Activated T-cell treated with anti-CD3 and anti-CD28 coated beads for 48 hours (primary cell): Measurements from ENCODE around the gene NFS1.

Experiments used
- DNase-seq: peaks from one replicate; pipeline ENCODE4 v3.0.0-alpha.2; 2020; ENCODE audit warnings: low read depth

Gene NFS1

DNA sequence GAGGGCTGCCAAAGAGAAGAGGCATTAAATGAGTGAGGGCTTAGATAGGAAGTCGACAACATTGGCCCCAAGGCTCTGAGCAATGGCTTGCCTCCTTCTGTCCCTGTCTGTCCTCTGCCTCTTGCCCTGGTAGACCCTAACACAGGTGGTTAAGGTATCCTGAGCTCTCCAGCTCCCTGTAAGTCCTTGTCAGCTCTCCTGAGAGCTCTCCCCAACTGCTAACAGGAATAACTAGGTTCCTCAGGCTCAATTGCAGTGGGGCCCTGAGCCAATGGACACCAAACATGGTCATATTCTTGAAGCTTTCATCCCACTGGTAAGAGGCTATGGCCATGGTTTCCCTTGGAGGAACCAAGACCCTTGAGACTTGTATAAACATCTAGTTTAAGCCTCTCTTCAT, 29.5 kb downstream of the NFS1 start:
- DNase-seq = no peak

DNA sequence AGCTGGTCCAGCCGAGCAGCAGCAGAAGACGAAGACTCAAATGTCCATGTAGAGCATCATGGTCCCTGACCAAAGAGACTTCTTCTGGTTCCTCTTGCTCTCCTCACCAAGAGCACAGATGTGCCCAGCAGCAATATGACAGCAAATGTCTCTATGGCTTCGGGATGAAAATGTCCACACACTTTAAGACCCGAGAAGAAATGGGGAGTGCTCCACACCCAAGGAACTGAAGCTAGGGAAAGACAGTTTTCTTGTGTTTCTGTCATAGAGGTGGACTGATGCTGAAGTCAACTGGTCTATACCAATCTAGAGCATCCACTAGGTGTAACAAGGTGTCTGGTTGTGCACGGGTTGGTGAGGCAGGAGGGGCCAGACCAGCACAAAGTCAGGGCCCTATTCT, 29.9 kb downstream of the NFS1 start:
- no peak for DNase-seq

DNA sequence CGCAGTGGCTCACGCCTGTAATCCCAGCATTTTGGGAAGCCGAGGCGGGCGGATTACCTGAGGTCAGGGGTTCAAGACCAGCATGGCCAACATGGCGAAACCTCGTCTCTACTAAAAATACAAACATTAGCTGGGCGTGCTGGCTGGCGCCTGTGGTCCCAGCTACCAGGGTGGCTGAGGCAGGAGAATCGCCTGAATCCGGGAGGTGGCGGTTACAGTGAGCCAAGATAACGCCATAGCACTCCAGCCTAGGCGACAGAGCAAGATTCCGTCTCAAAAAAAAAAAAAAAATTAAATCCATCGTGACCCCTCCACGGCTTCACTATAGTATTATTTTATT, 33.2 kb downstream of the NFS1 start:
- no peak for DNase-seq

DNA sequence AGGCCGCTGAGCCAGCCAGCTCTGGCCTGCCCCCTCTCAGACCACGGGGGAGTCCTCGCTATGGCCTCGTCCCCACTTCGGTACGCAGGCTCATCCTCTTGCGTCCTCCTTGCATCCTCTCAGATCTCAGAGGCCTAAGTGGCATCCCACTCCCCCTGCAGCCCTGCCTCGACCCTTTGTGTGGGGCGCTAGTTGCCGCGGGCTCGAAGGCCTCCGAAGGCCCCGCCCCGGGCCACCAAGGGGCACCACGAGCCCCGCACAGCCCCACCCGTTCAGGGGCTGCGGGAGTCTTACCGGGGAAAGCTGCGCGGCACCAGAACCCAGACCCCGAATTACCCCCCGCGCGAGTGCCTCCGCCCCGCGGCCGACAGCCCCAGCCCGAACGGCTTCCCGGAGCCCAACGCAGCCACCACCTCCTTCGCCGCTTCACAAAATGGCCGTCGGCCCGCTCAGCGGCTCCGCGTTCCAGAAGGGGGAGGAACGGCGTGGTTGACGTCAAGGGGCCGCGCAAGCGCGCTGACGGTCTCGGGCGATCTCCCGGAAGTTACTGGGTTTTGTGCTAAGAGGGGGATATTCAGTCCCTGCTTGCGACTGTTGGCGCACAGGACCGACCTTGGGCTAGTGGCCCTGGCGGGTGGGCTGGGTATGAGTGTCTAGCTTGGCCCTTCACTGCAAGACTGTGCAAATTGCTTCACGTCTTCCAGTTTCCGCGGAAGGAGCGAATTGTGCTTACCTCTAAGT, 34.5 kb downstream of the NFS1 start, which contains the start of the genes CPNE1 and RBM12:
Gene CPNE1, minus strand, starts transcription at position 435 of the 741 bp plus-strand sequence. CDS start 31,977 bp downstream, outside the sequence.
Gene RBM12, minus strand, starts transcription at position 435 of the 741 bp plus-strand sequence. CDS start 9,578 bp downstream, outside the sequence.
- DNase-seq = peak; percentile 90

DNA sequence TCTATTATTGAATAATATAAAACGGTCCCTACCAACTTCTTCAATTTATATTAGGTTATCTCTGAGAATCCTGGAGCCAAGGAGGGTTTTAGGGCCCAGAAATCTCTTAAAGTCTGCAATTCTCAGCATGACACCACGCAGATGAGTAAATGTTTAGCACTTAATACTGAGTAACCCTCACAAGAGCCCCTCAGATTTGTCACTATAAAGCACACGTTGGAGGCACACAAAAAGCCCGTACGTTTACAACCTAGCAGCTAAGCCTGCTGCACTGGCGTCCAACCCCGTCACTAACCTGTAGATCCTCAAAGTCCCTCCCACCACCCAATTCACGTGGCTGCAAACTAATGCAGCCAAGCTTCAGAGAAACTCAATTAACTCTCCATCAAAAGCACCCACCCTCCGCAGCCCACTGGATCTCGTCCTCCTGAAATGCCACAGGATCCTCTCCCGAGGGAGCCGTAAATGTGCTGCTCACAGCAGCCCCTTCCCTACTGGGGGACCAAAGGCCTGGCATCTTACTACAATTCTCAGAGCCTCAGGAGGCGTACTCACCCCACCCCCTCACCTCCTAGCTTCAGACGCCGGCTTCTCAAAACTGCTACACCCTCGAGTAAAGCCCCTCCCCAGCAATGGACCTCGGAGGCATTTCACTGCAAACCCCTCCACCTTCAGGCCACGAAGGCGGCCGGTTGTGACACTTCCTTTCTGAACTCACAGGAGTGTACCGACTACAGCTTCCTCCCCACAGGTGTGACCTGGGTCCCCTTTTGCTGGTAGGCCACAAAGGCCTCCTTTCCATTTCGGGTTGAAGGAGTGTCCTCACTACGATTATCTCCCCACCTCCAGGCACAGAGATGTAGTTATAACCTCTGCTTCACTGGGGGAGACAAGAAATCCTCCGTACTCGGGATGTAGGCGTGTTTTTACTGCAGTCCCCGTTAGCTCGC, 35.4 kb downstream of the NFS1 start:
- peak; percentile 41 for DNase-seq

DNA sequence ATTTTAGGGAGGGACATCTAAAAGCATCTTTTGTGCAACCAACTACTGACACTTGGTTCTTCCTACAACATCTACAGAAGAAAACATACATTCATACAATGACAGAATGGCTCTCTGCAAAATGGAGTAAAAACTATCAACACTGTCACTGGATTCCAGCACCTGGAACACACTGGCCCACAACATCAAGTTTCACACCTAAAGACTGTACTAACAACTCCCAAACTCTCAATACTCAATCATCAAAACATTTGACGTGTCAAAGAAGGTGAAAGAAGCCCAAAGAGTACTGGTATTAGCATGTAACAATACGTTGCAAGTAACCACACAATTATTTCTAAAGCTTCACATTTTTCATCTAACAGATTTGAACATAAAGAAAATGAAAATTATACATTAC, 36.6 kb downstream of the NFS1 start:
- no peak for DNase-seq

- DNase-seq = no peak
Measured at GRCh38 chr20:35661908-35662307, 37.2 kb downstream of the NFS1 start.

DNA sequence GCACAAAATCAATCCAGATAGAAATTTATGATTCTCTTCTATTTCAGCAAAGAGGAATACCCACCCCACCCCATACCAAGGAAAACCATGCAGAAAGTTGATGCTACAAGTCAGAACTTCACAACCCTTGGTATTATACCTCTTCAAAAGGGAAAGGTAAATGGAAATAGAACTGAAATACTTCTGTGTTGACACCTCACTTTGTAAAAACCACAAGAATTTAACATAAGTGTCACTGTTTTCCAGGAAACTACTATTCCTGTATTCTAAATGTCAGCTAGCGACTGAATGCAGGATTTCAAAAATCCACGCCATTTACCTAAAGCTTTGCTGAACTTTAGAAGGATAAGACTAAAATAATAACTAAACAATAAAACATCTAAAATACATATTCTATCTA, 38.1 kb downstream of the NFS1 start:
- DNase-seq = no peak

GRCh38 chr20:35660122-35660937, 38.8 kb downstream of the NFS1 start:
- DNase-seq = peak; percentile 25

- no peak for DNase-seq
Measured at GRCh38 chr20:35657271-35657670, 41.9 kb downstream of the NFS1 start.

DNA sequence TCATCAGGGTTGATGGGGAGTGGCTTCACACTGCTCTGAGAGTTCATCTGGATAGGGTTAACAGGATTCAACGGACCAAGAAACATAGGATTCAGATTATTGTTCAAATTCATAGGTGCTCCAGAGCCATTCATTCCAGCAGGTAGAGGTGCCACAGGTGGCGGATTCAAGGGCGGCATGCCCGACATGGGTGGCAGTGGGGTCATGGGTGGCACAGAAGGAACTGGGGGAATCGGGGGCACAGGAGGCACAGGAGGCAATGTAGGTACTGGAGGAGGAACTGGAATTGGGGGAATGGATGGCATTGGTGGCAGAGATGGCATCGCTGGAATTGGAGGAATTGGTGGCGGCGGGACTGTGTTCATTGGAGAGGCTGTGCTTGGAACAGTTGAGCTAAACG, 44.7 kb downstream of the NFS1 start:
- no peak for DNase-seq

DNA sequence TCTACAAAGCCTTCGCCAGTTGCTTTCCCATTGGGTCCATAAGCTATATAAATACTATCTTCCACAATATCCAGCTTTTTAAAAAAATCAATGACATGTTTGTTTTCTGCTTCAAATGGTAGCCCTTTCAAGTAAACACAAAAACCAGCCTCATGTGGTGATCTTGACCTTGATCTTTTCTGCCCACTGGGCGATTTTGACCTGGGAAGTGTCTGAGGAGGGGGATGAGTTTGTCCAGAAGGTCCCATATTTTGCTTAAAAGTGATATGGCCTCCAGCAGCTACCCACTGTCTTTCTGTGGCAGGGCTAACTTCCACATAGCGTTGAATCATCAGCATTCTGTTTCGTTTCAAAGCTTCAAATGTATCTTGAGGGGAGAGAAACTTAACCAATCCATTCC, 45.3 kb downstream of the NFS1 start:
- DNase-seq = no peak

DNA sequence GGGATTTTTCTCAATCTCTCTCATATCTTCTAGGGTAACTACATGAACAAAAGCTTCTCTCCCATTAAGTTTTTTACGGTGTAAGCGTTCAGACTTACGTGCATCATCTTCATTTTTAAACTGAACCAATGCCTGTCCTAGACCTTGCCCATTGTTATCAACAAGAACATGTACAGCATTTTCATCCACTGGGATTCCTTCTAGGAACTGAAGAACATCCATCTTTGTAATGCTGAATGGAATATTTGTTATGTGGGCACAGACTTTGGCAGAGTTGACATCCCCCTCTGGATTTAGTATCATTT, 45.8 kb downstream of the NFS1 start:
- no peak for DNase-seq

DNA sequence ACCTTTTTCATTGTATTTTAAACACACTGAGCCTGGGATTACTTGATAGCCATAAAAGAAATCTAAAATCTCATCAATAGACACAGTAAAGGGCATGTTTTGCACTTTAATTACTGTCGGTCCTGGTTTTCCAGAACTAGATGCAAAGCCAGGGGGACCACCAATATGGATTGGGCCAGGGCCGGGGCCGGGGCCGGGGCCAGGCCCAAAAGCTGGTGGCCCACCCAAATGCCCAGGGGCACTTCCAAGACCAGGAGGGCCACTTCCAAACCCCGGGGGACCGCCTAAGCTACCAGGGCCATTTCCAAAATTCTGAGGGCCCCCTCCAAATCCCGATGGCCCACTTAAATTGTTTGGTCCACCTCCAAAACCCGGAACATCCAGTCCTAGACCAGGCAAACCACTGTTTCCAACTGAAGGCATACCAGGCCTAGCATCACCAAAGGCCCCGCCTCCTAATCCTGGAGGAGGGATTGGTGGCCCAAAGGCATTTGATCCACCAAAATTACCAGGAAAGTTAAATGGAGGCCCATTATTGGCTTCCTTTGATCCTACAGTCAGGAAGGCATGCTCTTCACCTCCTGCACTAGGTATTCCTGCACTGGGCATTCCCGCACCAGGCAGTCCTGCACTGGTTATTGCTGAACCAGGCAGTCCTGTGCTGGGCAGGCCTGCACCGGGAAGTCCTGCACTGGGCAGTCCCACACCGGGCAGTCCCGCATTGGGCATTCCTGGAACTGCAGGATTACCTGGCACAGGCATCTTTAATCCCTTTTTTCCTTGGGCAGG, 46.3 kb downstream of the NFS1 start:
- no peak for DNase-seq

GRCh38 chr20:35651958-35652357, 47.2 kb downstream of the NFS1 start:
- no peak for DNase-seq

GRCh38 chr20:35650632-35651031, 48.5 kb downstream of the NFS1 start:
- no peak for DNase-seq

DNA sequence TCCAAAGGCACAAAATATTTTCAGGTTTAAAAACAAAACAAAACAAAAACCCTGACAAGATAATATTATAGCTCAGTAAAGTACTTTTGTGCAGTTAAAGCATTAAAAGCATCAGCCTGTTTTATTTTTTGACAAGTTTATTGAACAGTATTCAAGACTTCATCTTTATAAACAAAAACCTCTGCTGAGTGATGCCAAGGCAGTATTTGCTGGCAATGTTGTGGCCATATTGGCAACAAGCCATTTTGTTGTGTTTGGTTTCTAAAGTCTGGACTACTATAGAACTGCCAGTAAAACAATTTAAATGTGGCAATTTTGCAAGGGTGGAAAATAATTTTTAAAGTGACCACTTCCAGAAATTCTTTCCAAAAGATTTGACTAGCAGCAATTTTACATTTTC, 50.3 kb downstream of the NFS1 start:
- DNase-seq = no peak

- no peak for DNase-seq
Measured at GRCh38 chr20:35644806-35645205, 54.3 kb downstream of the NFS1 start.

GRCh38 chr20:35643045-35643444, 56.1 kb downstream of the NFS1 start:
- DNase-seq = no peak

DNA sequence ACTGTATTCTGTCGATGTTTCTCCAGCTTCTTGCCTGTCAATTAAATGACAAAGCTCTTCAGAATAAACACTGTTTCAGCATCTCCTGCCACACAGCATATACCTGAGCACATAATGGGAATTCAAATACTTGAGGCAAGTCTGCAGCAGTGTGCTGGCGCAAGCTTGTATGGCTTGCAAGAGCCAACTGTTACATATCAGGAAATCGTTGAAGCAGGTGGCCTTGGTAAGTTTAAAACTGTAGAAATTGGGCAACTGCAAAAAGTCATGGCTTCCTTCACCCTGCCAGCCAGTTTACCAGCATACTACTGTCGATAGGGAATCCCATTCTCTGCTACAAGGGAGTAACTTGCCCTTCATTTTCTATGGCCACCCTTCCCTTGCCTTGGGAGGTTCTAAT, 57.4 kb downstream of the NFS1 start:
- DNase-seq = no peak

DNA sequence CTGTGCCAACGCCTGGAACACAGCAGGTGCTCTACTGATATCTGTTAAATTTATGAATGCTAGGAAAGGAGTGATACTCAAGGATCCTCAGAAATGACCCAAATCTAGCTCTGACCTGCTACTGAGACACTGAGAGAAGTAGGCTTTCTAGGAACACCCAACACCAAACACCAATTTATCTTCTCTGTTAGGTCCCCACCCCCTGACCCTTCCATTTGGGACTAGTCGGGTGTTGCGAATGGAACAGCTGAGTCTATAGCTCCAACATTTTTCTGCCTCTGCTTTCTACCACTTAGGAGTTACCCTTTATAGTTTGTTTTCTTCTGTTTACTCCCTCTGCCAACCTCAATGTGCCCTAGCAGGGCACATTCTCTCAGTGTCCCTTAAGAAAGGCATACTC, 58.4 kb downstream of the NFS1 start:
- no peak for DNase-seq

GRCh38 chr20:35638751-35639150, 60.4 kb downstream of the NFS1 start:
- DNase-seq = no peak
